Fibroblast of lung (primary cell): ENCODE measurements around the gene ZNF454. TPM values are rescaled to one million over a fixed set of nuclear protein-coding genes. Genes with fewer than 3 reads are reported as not detected.

ENCODE experiments used
- DNase-seq, 2 donors: peaks; one replicate each; pipeline versions ENCODE4 v3.0.0 to v3.0.0-alpha.2; 2010; ENCODE audit warnings: low read depth in 2 of 2
- H2AFZ ChIP-seq: 2 replicates; pipeline ENCODE4 v1.5.1; 2012; ENCODE audit warnings: low read length, control low read depth, inconsistent platforms
- H3K27ac ChIP-seq: 2 replicates; pipeline ENCODE4 v1.5.1; 2011; ENCODE audit warnings: low read length, control low read depth; ENCODE audit not compliant: insufficient read depth
- H3K27me3 ChIP-seq: 2 replicates; pipeline ENCODE4 v1.5.1; 2011; ENCODE audit warnings: mild to moderate bottlenecking, low read length; ENCODE audit not compliant: control insufficient read depth, insufficient read depth
- H3K36me3 ChIP-seq: 2 replicates; pipeline ENCODE4 v1.5.1; 2011; ENCODE audit warnings: low read length; ENCODE audit not compliant: control insufficient read depth, insufficient read depth
- H3K4me1 ChIP-seq: 2 replicates; pipeline ENCODE4 v1.5.1; 2011; ENCODE audit warnings: low read length; ENCODE audit not compliant: control insufficient read depth, insufficient read depth; ENCODE audit errors: extremely low read depth
- H3K4me2 ChIP-seq: 2 replicates; pipeline ENCODE4 v1.5.1; 2011; ENCODE audit warnings: low read length, control low read depth; ENCODE audit not compliant: insufficient read depth; ENCODE audit errors: extremely low read depth
- H3K4me3 ChIP-seq, 4 experiments: fragments of 200-600 bp in 1 of 4; sonication (generic) in 1 of 4; replicated peaks in 1 of 4; 2 replicates each; pipeline ENCODE4 v1.5.1; 2011 to 2016; ENCODE audit warnings: low read length in 4 of 4, low read depth in 3 of 4, mild to moderate bottlenecking in 3 of 4, control low read depth in 2 of 4, inconsistent platforms in 1 of 4, mixed read lengths in 1 of 4; ENCODE audit not compliant: insufficient read depth in 1 of 4; ENCODE audit errors: control extremely low read depth in 1 of 4
- H3K79me2 ChIP-seq: 2 replicates; pipeline ENCODE4 v1.5.1; 2012; ENCODE audit warnings: mild to moderate bottlenecking, low read length, inconsistent platforms; ENCODE audit not compliant: control insufficient read depth, insufficient read depth
- H3K9ac ChIP-seq: 2 replicates; pipeline ENCODE4 v1.5.1; 2011; ENCODE audit warnings: mild to moderate bottlenecking, low read length, control low read depth; ENCODE audit not compliant: insufficient read depth
- H3K9me3 ChIP-seq: 2 replicates; pipeline ENCODE4 v1.5.1; 2012; ENCODE audit warnings: low read depth, low read length; ENCODE audit not compliant: control insufficient read depth, insufficient read depth
- H4K20me1 ChIP-seq: 2 replicates; pipeline ENCODE4 v1.5.1; 2011; ENCODE audit warnings: low read length; ENCODE audit not compliant: control insufficient read depth, insufficient read depth; ENCODE audit errors: extremely low read depth
- CTCF ChIP-seq, 2 donors: IDR thresholded peaks in 1 of 2; conservative IDR thresholded peaks in 1 of 2; 1 replicate in 1 of 2; 2 replicates in 1 of 2; pipeline ENCODE4 v1.5.1; 2011 to 2012; ENCODE audit warnings: low read length in 2 of 2, control low read depth in 1 of 2, inconsistent platforms in 1 of 2, low read depth in 1 of 2, mild to moderate bottlenecking in 1 of 2
- EZH2 ChIP-seq: IDR thresholded peaks from 2 replicates; pipeline ENCODE4 v1.5.1; 2012; ENCODE audit warnings: low read length, control low read depth, mild to moderate bottlenecking; ENCODE audit errors: missing control alignments
- polyA plus RNA-seq, 2 donors: library from polyadenylated mRNA; depleted of rRNA in 1 of 2; stranded (reverse) in 1 of 2; unstranded in 1 of 2; fragments of >200 nt; gene quantifications; 2 replicates each; pipeline ENCODE4 v1.2.1, GENCODE V29; 2011 to 2012; ENCODE audit warnings: missing spikeins in 1 of 2
- total RNA-seq: library from RNA; depleted of rRNA; stranded (reverse); fragments of >200 nt; gene quantifications from 2 replicates; pipeline ENCODE4 v1.2.1, GENCODE V29; 2014

Gene ZNF454
- total and polyA plus RNA-seq, 2 donors (not counting 1 experiment from before 2014, with no cell fraction given), result 0.59 to 3.3 TPM

- no peaks in the 10 kb centered on the region for H3K4me1 ChIP-seq
- no peak for DNase-seq
- H3K4me3 ChIP-seq, result no peak overlapping the region
- TF ChIP-seq CTCF (conservative IDR thresholded peaks at IDR 0.05 in 1 of 2, IDR thresholded peaks at IDR 0.05 in 1 of 2; ENCODE audit: low read depth in 1 of 2, low read length in 2 of 2) (no peak), EZH2 (no peak)
- H3K79me2 ChIP-seq, result no peaks in the 10 kb centered on the region
- no peaks in the 10 kb centered on the region for H3K36me3 ChIP-seq
- no peak overlapping the region for H3K9ac ChIP-seq
- no peak overlapping the region for H3K4me2 ChIP-seq
- H4K20me1 ChIP-seq, result no peaks in the 10 kb centered on the region
- no peaks in the 10 kb centered on the region for H3K9me3 ChIP-seq
- no peak overlapping the region for H2AFZ ChIP-seq
- no peak overlapping the region for H3K27ac ChIP-seq
- H3K27me3 ChIP-seq, result no peaks in the 10 kb centered on the region
Observed at GRCh38 chr5:178998441-178998840, 57.4 kb downstream of the ZNF454 start.

GRCh38 chr5:179006564-179006963 is 65.6 kb downstream of the ZNF454 start:
- Histone ChIP-seq H3K36me3 (no peaks in the 10 kb centered on the region), H3K9me3 (no peaks in the 10 kb centered on the region), H3K27me3 (no peaks in the 10 kb centered on the region), H4K20me1 (no peaks in the 10 kb centered on the region), H3K4me3 (no peak overlapping the region), H3K27ac (no peak overlapping the region), H3K4me1 (no peaks in the 10 kb centered on the region), H3K4me2 (no peak overlapping the region), H2AFZ (no peak overlapping the region), H3K9ac (no peak overlapping the region), H3K79me2 (no peaks in the 10 kb centered on the region)
- DNase-seq, result no peak
- TF ChIP-seq EZH2 (no peak), CTCF (conservative IDR thresholded peaks at IDR 0.05 in 1 of 2, IDR thresholded peaks at IDR 0.05 in 1 of 2; ENCODE audit: low read depth in 1 of 2, low read length in 2 of 2) (no peak)

GRCh38 chr5:179008667-179009066 is 67.7 kb downstream of the ZNF454 start:
- no peak overlapping the region for H2AFZ ChIP-seq
- H3K4me1 ChIP-seq, result no peaks in the 10 kb centered on the region
- H3K9ac ChIP-seq, result no peak overlapping the region
- H3K4me3 ChIP-seq, result no peak overlapping the region
- TF ChIP-seq CTCF (conservative IDR thresholded peaks at IDR 0.05 in 1 of 2, IDR thresholded peaks at IDR 0.05 in 1 of 2; ENCODE audit: low read depth in 1 of 2, low read length in 2 of 2) (no peak), EZH2 (no peak)
- H3K36me3 ChIP-seq, result no peaks in the 10 kb centered on the region
- no peaks in the 10 kb centered on the region for H3K79me2 ChIP-seq
- no peak overlapping the region for H3K27ac ChIP-seq
- peak in 1 of 2 donors; percentile 2 for DNase-seq
- no peaks in the 10 kb centered on the region for H4K20me1 ChIP-seq
- no peak overlapping the region for H3K4me2 ChIP-seq
- no peaks in the 10 kb centered on the region for H3K27me3 ChIP-seq
- H3K9me3 ChIP-seq, result no peaks in the 10 kb centered on the region

Other genes starting within 250 kb of the ZNF454 start
- 8.5 and 9.2 TPM in 2 replicates for gene ZNF354A, start 210.5 kb upstream of the ZNF454 start, total RNA-seq
- 5.4 and 7.6 TPM in 2 replicates for gene ZNF354A, start 210.5 kb upstream of the ZNF454 start, polyA plus RNA-seq
- gene ZNF354B, start 81.2 kb upstream of the ZNF454 start, total RNA-seq, result 8.2 and 9.4 TPM in 2 replicates
- gene ZNF354B, start 81.2 kb upstream of the ZNF454 start, polyA plus RNA-seq, result 4.4 and 6.1 TPM in 2 replicates
- gene ZFP2, start 45.3 kb upstream of the ZNF454 start, total RNA-seq, result 1.5 and 2.8 TPM in 2 replicates
- gene ZFP2, start 45.3 kb upstream of the ZNF454 start, polyA plus RNA-seq, result 0.27 and 0.30 TPM in 2 replicates
- not detected in 2 replicates for gene GRM6, start 54.1 kb downstream of the ZNF454 start, total RNA-seq
- not detected in 2 replicates for gene GRM6, start 54.1 kb downstream of the ZNF454 start, polyA plus RNA-seq
- 6.2 and 7.1 TPM in 2 replicates for gene ZNF879, start 82.6 kb downstream of the ZNF454 start, total RNA-seq
- gene ZNF879, start 82.6 kb downstream of the ZNF454 start, polyA plus RNA-seq, result 1.5 and 1.8 TPM in 2 replicates
- 11.8 and 12.4 TPM in 2 replicates for gene ZNF354C, start 119.2 kb downstream of the ZNF454 start, total RNA-seq
- gene ZNF354C, start 119.2 kb downstream of the ZNF454 start, polyA plus RNA-seq, result 4.4 and 4.5 TPM in 2 replicates